ENCODE results near the gene SLC25A22. TPM values are rescaled to one million over a fixed set of nuclear protein-coding genes. Genes with fewer than 3 reads are reported as not detected.

Gene SLC25A22
- total RNA-seq, 1 experiment from 2014 or later: 31.8 TPM

DNA sequence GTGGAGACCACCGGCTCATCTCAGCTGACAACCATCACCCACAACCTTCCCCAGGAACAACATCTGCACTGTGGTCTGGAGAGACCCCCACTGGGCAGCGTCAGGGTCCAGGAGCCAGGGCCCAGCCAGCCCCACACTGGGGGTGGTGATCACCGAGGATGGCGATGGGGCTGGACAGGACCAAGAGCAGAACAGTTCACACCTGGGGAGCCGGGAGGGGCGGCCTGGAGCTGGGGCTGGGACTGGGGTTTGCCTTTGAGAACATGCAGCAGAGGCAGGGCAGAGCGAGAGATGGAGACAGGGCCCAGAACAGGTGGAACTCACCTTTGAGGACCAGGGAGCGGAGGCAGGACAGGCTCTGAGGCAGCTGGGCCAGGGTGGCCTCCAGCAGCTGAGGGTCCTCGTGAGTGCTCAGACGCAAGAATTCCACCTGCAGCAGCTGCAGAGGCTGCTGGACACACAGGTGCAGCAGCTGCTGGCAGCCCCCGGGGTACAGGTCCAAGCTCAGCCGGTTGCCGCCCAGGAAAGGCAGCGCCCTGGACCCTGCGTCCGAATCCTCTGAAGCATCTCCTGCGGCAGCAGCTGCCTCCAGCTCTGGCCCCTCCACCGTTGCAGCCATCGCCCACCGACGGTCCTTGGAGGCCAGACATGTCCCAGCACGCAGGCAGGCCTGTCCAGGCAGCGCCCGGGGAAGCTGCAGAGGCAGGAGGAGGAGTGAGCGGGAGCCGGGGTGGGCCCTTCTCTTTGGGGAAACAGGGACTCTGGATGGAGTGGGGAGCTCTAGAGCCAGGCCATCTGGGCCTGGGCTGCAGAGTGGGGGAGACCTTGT lies 5.9 kb upstream of the SLC25A22 start:
- Mint-ChIP-seq H3K27me3 (ENCODE audit: insufficient read depth, unreplicated experiment) (no peaks in the 10 kb centered on the region), H3K4me3 (ENCODE audit: unreplicated experiment) (peak overlapping the region; percentile 74), H3K4me1 (ENCODE audit: low read depth, unreplicated experiment) (no peaks in the 10 kb centered on the region), H3K9me3 (ENCODE audit: unreplicated experiment) (no peaks in the 10 kb centered on the region), H3K36me3 (ENCODE audit: insufficient read depth, unreplicated experiment) (peaks cover 27% of the 10 kb centered on the region), H3K27ac (ENCODE audit: unreplicated experiment) (no peak overlapping the region)
- no TSS peak for BruUV-seq (replicated peaks)
- Histone ChIP-seq H3K27me3 (replicated peaks; ENCODE audit: control insufficient read depth, insufficient read depth, low read length) (no peaks in the 10 kb centered on the region), H3K4me3 (ENCODE audit: low read depth, low read length) (peak overlapping the region; percentile 75), H3K9me3 (no peaks in the 10 kb centered on the region), H3K4me1 (peaks cover 14% of the 10 kb centered on the region; the same call in 1 of the 2 replicates), H3K36me3 (ENCODE audit: control insufficient read depth, insufficient read depth, low read length) (no peaks in the 10 kb centered on the region)
- CTCF ChIA-PET: no interaction called here
- intact Hi-C loops (cut with micrococcal nuclease; ENCODE audit: unreplicated experiment): no loop called here
- DNase-seq: no peak
- POLR2A ChIA-PET: interaction anchor here (0.7 kb wide), 1 partner anchor 228 kb away, joined by 4 read pairs; the partner anchor contains the start of gene PHRF1
- TF ChIP-seq, protein P1, sequence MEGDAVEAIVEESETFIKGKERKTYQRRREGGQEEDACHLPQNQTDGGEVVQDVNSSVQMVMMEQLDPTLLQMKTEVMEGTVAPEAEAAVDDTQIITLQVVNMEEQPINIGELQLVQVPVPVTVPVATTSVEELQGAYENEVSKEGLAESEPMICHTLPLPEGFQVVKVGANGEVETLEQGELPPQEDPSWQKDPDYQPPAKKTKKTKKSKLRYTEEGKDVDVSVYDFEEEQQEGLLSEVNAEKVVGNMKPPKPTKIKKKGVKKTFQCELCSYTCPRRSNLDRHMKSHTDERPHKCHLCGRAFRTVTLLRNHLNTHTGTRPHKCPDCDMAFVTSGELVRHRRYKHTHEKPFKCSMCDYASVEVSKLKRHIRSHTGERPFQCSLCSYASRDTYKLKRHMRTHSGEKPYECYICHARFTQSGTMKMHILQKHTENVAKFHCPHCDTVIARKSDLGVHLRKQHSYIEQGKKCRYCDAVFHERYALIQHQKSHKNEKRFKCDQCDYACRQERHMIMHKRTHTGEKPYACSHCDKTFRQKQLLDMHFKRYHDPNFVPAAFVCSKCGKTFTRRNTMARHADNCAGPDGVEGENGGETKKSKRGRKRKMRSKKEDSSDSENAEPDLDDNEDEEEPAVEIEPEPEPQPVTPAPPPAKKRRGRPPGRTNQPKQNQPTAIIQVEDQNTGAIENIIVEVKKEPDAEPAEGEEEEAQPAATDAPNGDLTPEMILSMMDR (IDR thresholded peaks at IDR 0.05; ENCODE audit: insufficient read depth in 1 of 2, low read depth in 1 of 2, low read length in 1 of 2, severe bottlenecking in 1 of 2, unreplicated experiment in 1 of 2): no peak

DNA sequence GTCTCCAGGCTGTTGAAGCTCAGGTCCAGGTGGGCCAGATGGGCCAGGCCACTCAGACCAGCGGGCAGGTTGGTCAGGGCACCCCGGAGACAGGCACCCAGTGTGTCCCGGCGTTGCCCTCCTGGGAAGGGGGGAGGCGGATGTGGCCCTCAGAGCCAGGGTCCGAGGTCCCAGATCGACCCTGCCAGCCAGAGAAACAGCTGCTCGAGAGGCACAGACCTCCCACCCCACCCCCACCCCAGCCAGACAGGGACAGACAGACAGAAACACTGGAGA lies 5.3 kb upstream of the SLC25A22 start:
- TF ChIP-seq, protein P1 (IDR thresholded peaks at IDR 0.05; ENCODE audit: insufficient read depth in 1 of 2, low read depth in 1 of 2, low read length in 1 of 2, severe bottlenecking in 1 of 2, unreplicated experiment in 1 of 2): no peak
- POLR2A ChIA-PET: no interaction called here
- Mint-ChIP-seq H3K27me3 (ENCODE audit: insufficient read depth, unreplicated experiment) (no peaks in the 10 kb centered on the region), H3K4me3 (ENCODE audit: unreplicated experiment) (peak overlapping the region; percentile 74), H3K27ac (ENCODE audit: unreplicated experiment) (no peak overlapping the region), H3K4me1 (ENCODE audit: low read depth, unreplicated experiment) (no peaks in the 10 kb centered on the region), H3K9me3 (ENCODE audit: unreplicated experiment) (no peaks in the 10 kb centered on the region), H3K36me3 (ENCODE audit: insufficient read depth, unreplicated experiment) (peaks cover 25% of the 10 kb centered on the region)
- no peak for DNase-seq
- Histone ChIP-seq H3K9me3 (no peaks in the 10 kb centered on the region), H3K36me3 (ENCODE audit: control insufficient read depth, insufficient read depth, low read length) (no peaks in the 10 kb centered on the region), H3K4me3 (ENCODE audit: low read depth, low read length) (no peak overlapping the region), H3K4me1 (peaks cover 14% of the 10 kb centered on the region; the same call in 1 of the 2 replicates), H3K27me3 (replicated peaks; ENCODE audit: control insufficient read depth, insufficient read depth, low read length) (no peaks in the 10 kb centered on the region)
- BruUV-seq (replicated peaks): no TSS peak
- intact Hi-C loops (cut with micrococcal nuclease; ENCODE audit: unreplicated experiment): no loop called here
- CTCF ChIA-PET: no interaction called here

DNA sequence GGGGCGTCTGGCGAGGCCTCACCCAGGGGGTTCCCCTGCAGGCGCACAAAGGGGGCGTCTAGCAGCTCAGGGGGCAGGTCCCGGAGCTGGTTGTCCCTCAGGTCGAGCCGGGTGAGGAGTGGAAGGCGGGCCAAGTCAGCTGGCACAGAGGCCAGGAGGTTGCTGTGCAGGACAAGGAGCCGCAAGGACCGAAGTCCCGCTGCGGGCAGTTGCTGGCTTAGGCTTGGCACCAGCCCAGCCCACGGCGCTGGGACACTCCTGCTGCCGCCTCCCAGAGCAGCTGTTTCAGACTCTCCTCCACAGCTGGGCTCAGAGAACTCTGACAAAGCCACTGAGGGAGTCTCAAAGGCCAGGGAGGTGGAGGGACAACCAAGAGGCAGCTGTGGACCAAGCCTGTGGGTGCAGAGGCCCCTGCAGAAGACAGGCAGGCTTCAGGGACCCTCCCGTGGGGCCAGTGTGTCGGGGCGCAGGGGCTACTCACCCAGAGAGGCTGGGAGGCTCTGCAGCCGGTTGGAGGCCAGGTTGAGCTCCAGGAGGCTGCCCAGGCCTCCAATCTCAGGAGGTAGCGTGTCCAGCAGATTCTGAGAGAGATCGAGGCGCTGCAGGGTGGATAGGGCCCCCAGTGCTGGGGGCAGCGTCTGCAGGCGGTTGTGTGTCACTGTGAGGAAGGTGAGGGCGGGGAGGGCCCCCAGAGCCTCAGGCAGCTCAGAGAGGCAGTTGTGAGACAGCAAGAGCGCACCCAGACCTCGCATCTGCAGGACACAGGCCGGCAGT lies 4.8 kb upstream of the SLC25A22 start:
- POLR2A ChIA-PET: no interaction called here
- Mint-ChIP-seq H3K27ac (ENCODE audit: unreplicated experiment) (no peak overlapping the region), H3K4me1 (ENCODE audit: low read depth, unreplicated experiment) (no peaks in the 10 kb centered on the region), H3K27me3 (ENCODE audit: insufficient read depth, unreplicated experiment) (no peaks in the 10 kb centered on the region), H3K9me3 (ENCODE audit: unreplicated experiment) (no peaks in the 10 kb centered on the region), H3K36me3 (ENCODE audit: insufficient read depth, unreplicated experiment) (peaks cover 25% of the 10 kb centered on the region), H3K4me3 (ENCODE audit: unreplicated experiment) (peak overlapping the region; percentile 33)
- TF ChIP-seq, protein P1 (IDR thresholded peaks at IDR 0.05; ENCODE audit: insufficient read depth in 1 of 2, low read depth in 1 of 2, low read length in 1 of 2, severe bottlenecking in 1 of 2, unreplicated experiment in 1 of 2): no peak
- CTCF ChIA-PET: no interaction called here
- BruUV-seq (replicated peaks): no TSS peak
- no peaks in the 10 kb centered on the region for H3K9me3 ChIP-seq
- no peak for DNase-seq
- H3K27me3 ChIP-seq (replicated peaks; ENCODE audit: control insufficient read depth, insufficient read depth, low read length): no peaks in the 10 kb centered on the region
- H3K36me3 ChIP-seq (ENCODE audit: control insufficient read depth, insufficient read depth, low read length): no peaks in the 10 kb centered on the region
- H3K4me1 ChIP-seq: peaks cover 14% of the 10 kb centered on the region; the same call in 1 of the 2 replicates
- intact Hi-C loops (cut with micrococcal nuclease; ENCODE audit: unreplicated experiment): no loop called here
- no peak overlapping the region for H3K4me3 ChIP-seq (ENCODE audit: low read depth, low read length)
